Memory B cell (primary cell): Measurements from ENCODE around the gene C17orf75.

ENCODE experiments used
- ATAC-seq: fragments of 150-1000 bp; cut with Tn5 transposase; 2 replicates; pipeline ENCODE4 v1.10.0; 2021; ENCODE audit warnings: low read depth, mild to moderate bottlenecking, moderate library complexity
- DNase-seq, 2 donors: peaks; one replicate each; pipeline ENCODE4 v3.0.0; 2022; ENCODE audit warnings: low spot score in 2 of 2
- H3K27ac Mint-ChIP-seq: one replicate; pipeline ENCODE4 v1.8.0; 2022; ENCODE audit warnings: mild to moderate bottlenecking, moderate library complexity, mixed read lengths
- H3K27me3 Mint-ChIP-seq: one replicate; pipeline ENCODE4 v1.8.0; 2022; ENCODE audit warnings: mixed read lengths
- H3K36me3 Mint-ChIP-seq: one replicate; pipeline ENCODE4 v1.8.0; 2022; ENCODE audit warnings: mild to moderate bottlenecking, mixed read lengths
- H3K4me1 Mint-ChIP-seq: one replicate; pipeline ENCODE4 v1.8.0; 2022; ENCODE audit warnings: mixed read lengths
- H3K4me3 Mint-ChIP-seq: one replicate; pipeline ENCODE4 v1.8.0; 2022; ENCODE audit warnings: mild to moderate bottlenecking, moderate library complexity, mixed read lengths
- H3K9me3 Mint-ChIP-seq: one replicate; pipeline ENCODE4 v1.8.0; 2022; ENCODE audit warnings: mixed read lengths

C17orf75 gene

DNA sequence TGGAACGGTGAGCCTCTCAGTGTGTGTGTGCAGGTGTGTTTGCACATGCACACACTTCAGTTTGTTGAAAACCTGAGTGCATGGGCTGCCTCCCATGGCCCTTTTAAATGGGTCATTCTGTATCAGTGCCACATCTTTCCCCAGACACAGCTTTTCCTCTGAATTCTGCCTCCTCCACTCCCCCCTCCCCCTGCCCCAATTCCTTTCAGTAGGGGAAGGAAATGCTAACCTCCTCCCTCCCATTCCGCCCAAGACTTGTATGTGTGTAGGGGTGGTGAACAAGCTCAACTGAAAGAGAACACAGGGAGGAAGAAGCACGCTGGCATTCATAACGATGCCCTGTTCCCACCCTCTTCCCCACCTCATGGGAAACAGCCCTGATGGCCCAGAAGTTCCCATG, 34.3 kb downstream of the C17orf75 start:
- DNase-seq = no peak
- Mint-ChIP-seq H3K36me3 (no peaks in the 10 kb centered on the region), H3K27ac (no peak overlapping the region), H3K4me1 (no peaks in the 10 kb centered on the region), H3K27me3 (peaks cover 2% of the 10 kb centered on the region), H3K9me3 (no peaks in the 10 kb centered on the region), H3K4me3 (no peak overlapping the region)
- no peak for ATAC-seq

DNA sequence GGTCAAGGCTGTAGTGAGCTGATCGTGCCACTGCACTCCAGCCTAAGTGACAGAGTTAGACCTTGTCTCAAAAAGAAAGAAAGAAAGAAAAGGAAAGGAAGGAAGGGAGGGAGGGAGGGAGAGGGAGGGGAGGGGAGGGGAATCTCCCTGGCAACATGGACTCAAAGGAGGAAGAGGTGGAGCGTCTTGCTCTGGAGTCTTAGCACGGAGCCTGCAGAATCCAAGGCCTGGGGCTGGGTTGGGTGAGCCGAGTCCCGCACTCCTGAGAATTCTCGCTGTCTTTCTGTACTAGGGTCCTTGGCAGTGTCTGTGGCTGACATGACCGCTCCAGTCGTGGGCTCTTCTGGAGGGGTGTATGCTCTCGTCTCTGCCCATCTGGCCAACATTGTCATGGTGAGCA, 36.9 kb downstream of the C17orf75 start:
- Mint-ChIP-seq H3K4me1 (no peaks in the 10 kb centered on the region), H3K9me3 (no peaks in the 10 kb centered on the region), H3K27me3 (peaks cover 2% of the 10 kb centered on the region), H3K36me3 (no peaks in the 10 kb centered on the region), H3K4me3 (peak overlapping the region; percentile 22), H3K27ac (no peak overlapping the region)
- ATAC-seq (no peak), DNase-seq (no peak)

DNA sequence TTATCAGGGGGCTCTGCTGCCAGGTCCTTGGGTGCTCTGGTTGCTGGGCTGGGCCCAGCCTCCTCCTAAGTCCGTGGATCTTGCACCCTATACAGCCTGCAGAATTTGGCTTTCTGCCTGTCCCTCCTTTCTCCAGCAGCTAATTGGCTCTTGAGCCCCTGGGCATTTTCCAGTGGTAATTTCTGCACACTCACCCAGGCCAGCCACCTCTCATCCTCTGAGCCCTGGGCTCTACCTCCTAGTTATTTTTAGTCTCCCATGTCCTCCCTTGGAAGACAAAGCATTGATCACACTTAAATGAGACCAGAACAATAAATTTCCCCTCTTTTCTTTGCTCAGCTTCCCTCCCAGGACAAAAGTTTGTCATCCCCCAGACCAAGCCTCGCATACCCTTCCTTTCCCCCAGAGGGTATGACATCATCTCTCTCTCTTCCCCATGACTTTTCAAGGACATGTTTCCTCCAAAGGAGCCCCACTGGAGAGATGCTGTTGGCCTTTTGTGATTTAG, 38.1 kb downstream of the C17orf75 start:
- ATAC-seq = no peak
- no peak for DNase-seq
- no peaks in the 10 kb centered on the region for H3K36me3 Mint-ChIP-seq
- H3K4me1 Mint-ChIP-seq = no peaks in the 10 kb centered on the region
- H3K9me3 Mint-ChIP-seq = no peaks in the 10 kb centered on the region
- H3K4me3 Mint-ChIP-seq = no peak overlapping the region
- H3K27ac Mint-ChIP-seq = no peak overlapping the region
- H3K27me3 Mint-ChIP-seq = peaks cover 2% of the 10 kb centered on the region

DNA sequence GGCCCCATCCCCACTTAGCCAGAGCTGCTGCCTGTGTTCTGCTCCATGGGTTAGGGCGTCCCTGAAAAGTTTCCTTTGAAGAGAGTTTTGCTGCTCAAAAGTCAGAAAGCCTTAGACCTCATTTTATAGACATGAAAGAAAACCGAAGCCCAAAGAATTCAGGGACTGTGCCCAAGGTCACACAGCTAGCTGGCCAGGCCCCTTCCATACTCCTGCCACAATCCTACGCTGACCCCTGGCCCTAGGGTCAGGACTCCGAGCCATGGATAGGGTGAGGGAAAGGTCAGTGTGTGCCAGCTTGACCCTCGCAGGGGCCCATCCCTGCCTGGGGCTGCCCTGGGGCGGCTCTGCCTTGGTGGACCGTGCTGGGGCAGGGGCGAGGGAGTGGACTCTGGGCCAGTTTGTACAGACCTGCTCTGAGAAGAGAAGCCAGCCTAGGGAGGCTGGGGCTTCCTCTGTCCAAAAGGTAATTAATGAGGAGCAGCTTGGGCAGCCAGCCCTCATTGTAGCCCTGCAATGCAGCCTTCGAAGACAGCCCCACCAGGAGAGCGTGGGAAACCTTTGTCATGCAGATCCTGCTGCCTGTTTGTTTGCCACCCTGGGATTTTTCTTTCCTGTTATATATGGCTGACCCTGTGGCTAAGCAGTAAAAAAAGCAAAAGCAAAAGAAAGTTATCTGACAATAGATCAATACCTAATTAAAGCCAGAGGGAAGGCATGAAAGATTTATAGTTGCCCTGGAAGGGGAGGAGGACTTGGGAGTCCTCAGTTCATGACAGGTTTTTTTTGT, 38.9 kb downstream of the C17orf75 start:
- H3K27me3 Mint-ChIP-seq = peaks cover 2% of the 10 kb centered on the region
- no peaks in the 10 kb centered on the region for H3K9me3 Mint-ChIP-seq

DNA sequence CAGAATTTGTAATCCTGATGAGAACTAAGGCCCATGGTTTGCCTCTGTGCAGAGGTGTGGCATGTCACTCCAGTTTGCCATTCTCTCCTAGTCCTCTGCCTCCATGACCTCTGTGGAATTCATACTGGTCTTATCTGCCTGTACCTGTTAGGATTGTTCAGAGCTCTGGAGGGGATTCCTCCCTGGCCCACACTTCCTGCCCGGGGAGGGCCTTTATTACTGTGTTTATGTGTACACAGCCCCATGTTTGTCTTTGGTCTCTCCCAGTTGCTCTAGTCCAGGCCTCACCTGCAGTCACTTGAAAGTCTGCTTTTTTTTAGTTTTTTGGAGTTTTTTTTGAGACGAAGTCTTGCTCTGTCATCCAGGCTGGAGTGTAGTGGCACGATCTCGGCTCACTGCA, 39.9 kb downstream of the C17orf75 start:
- no peak overlapping the region for H3K27ac Mint-ChIP-seq
- ATAC-seq = no peak
- no peaks in the 10 kb centered on the region for H3K4me1 Mint-ChIP-seq
- peaks cover 2% of the 10 kb centered on the region for H3K27me3 Mint-ChIP-seq
- H3K36me3 Mint-ChIP-seq = no peaks in the 10 kb centered on the region
- no peak overlapping the region for H3K4me3 Mint-ChIP-seq
- no peaks in the 10 kb centered on the region for H3K9me3 Mint-ChIP-seq
- no peak for DNase-seq

More for the DNA sequence above, 38.9 kb downstream of the C17orf75 start:
- Mint-ChIP-seq H3K27ac (no peak overlapping the region), H3K4me1 (no peaks in the 10 kb centered on the region), H3K4me3 (no peak overlapping the region), H3K36me3 (no peaks in the 10 kb centered on the region)
- ATAC-seq (no peak), DNase-seq (no peak)

DNA sequence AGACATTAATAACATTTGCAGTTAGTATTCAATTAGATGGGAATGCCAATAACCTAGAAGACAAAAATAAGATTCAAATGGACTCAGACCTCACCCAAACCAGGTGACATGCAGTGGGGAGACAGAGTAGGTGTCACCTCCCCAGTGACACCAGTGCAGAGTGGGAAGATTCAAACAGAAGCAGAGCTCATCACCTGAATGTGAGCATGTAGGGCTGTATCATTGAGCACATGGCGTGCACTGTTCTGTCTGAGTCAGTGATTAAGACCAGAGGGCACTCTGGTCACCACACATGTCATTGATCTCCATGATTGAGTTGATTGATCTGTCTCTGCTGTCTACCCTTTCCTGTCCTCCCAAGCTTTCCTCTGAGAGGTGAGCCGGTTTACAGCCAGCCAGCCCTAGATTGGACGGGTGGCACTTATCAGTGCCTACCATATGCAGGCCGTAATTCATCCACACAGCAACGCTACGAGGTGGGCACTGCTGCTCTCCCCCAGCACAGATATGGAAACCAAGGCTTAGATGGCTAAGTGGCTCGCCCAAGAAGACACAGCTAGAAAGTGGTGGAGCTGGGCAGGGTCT, 42.3 kb downstream of the C17orf75 start:
- ATAC-seq (no peak), DNase-seq (no peak)
- Mint-ChIP-seq H3K36me3 (no peaks in the 10 kb centered on the region), H3K4me1 (no peaks in the 10 kb centered on the region), H3K27me3 (peaks cover 4% of the 10 kb centered on the region), H3K27ac (no peak overlapping the region), H3K9me3 (no peaks in the 10 kb centered on the region), H3K4me3 (no peak overlapping the region)

DNA sequence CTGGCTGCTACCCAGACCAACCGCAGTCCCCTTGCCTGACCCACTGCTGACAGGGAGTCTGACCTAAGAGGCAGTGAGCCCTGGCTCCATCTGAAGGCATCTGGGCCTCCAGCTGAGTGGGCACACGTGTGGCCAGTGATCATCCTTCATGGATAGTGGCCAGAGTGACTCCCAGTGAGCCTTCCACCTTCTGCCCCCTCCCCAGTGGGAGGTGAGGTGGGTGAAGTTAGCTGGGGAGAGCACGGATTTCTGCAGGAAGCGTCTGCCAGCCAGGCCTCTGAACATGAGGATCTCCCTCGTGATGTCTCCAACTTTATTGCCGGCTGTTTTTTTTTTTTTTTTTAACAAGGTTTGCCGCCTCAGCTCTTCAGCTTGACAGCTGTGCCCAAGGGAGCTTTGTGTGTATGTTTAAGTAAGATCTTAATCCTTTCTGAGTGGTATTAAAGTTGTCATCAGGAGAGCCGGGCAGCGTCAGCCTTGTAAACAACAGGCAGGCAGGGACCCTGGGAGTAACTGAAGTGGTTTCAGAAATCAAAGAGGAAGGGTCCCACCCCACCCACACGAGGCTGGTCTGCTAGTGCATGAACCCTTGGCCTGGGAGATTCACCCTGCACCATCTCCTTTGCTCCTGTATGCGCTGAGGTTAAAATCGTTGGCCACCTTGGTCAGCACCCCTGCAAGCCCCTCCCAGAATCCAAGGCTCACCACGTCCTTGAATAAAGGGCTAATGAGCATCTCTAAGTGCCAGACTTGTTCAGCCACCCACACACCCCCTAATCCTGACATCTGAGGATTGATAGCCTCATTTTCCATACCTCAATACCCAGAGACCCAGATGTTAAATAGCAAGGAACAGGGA, 43.0 kb downstream of the C17orf75 start:
- ATAC-seq (no peak), DNase-seq (no peak)
- no peaks in the 10 kb centered on the region for H3K36me3 Mint-ChIP-seq
- no peaks in the 10 kb centered on the region for H3K4me1 Mint-ChIP-seq
- H3K4me3 Mint-ChIP-seq = no peak overlapping the region
- no peaks in the 10 kb centered on the region for H3K9me3 Mint-ChIP-seq
- H3K27ac Mint-ChIP-seq = no peak overlapping the region
- H3K27me3 Mint-ChIP-seq = peaks cover 2% of the 10 kb centered on the region

DNA sequence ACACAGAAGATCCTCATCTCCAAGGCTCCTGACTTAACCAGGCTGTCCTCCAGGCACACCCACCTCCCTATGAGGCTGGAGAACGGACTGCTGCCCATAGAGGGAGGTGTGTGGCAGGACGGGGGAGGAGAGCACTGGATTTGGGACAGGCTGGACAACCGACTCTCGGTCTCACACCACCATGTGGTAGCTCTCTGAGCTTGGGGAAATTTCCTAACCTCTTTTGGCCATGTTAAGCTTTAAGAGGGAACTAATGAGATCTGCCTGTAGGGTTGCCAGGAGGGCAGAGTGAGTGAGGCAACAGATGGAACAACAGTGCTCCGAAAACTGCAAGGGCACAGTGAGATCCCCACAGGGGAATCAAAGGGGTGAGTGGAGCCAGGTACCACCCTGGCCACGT, 43.7 kb downstream of the C17orf75 start:
- DNase-seq = no peak
- no peak overlapping the region for H3K27ac Mint-ChIP-seq
- H3K36me3 Mint-ChIP-seq = no peaks in the 10 kb centered on the region
- no peaks in the 10 kb centered on the region for H3K4me1 Mint-ChIP-seq
- H3K9me3 Mint-ChIP-seq = no peaks in the 10 kb centered on the region
- H3K27me3 Mint-ChIP-seq = peaks cover 2% of the 10 kb centered on the region
- ATAC-seq = no peak
- H3K4me3 Mint-ChIP-seq = no peak overlapping the region

DNA sequence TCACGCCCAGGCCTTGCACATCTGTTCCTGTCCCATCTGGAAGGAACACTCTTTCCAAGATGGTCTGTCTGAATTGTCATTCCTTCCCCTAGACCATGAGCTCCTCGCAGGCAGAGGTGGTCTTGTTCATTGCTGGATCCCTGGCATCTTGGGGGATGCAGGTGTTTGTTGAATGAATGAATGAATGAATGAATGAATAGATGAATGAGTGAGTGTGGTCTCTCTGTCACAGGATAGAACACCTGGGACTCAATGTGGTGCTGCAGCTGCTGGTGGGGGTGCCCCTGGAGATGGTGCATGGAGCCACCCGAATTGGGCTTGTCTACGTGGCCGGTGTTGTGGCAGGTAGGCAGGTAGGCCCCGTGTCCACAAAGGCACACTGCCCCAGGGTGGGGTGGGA, 44.1 kb downstream of the C17orf75 start:
- ATAC-seq (no peak), DNase-seq (no peak)
- peaks cover 3% of the 10 kb centered on the region for H3K4me1 Mint-ChIP-seq
- no peak overlapping the region for H3K27ac Mint-ChIP-seq
- H3K4me3 Mint-ChIP-seq = no peak overlapping the region
- peaks cover 5% of the 10 kb centered on the region for H3K27me3 Mint-ChIP-seq
- H3K9me3 Mint-ChIP-seq = no peaks in the 10 kb centered on the region
- no peaks in the 10 kb centered on the region for H3K36me3 Mint-ChIP-seq

DNA sequence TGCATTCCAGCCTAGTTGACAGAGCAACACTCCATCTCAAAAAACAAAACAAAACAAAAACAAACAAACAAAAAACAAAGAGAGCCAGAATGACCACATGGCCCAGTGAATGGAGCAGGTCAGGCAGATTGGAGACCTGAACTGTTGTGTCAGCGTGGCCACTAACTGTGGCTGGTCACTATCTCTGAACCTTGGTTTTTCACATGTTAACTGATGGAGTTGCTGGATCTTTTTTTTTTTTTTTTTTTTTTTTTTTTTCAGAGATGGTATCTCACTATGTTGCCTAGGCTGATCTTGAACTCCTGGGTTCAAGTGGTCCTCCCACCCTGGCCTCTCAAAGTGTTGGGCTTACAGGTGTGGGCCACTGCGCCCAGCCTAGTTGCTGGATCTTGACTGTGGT, 44.5 kb downstream of the C17orf75 start:
- ATAC-seq (no peak), DNase-seq (no peak)
- Mint-ChIP-seq H3K36me3 (no peaks in the 10 kb centered on the region), H3K4me1 (peaks cover 6% of the 10 kb centered on the region), H3K9me3 (no peaks in the 10 kb centered on the region), H3K27ac (no peak overlapping the region), H3K27me3 (peaks cover 5% of the 10 kb centered on the region), H3K4me3 (no peak overlapping the region)

DNA sequence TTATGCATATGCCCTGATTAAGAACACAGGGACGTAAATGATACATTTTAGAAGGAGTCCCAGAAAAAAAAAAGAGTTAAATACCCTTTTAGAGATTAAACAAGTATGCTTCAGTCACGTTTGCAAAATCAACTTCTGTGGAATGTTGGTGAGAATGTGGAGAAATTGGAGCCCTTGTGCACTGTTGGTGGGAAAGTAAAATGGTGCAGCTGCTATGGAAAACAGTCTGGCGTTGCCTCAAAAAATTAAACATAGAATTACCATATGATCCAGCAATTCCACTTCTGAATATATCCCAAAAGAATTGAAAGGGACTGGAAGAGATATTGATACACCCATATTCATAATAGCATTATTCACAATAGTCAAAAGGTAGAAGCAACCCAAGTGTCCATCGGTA, 49.9 kb downstream of the C17orf75 start:
- H3K9me3 Mint-ChIP-seq = no peaks in the 10 kb centered on the region
- peaks cover 10% of the 10 kb centered on the region for H3K4me1 Mint-ChIP-seq
- no peak for DNase-seq
- no peaks in the 10 kb centered on the region for H3K36me3 Mint-ChIP-seq
- H3K4me3 Mint-ChIP-seq = no peak overlapping the region
- no peak for ATAC-seq
- H3K27me3 Mint-ChIP-seq = peaks cover 19% of the 10 kb centered on the region
- H3K27ac Mint-ChIP-seq = no peak overlapping the region

DNA sequence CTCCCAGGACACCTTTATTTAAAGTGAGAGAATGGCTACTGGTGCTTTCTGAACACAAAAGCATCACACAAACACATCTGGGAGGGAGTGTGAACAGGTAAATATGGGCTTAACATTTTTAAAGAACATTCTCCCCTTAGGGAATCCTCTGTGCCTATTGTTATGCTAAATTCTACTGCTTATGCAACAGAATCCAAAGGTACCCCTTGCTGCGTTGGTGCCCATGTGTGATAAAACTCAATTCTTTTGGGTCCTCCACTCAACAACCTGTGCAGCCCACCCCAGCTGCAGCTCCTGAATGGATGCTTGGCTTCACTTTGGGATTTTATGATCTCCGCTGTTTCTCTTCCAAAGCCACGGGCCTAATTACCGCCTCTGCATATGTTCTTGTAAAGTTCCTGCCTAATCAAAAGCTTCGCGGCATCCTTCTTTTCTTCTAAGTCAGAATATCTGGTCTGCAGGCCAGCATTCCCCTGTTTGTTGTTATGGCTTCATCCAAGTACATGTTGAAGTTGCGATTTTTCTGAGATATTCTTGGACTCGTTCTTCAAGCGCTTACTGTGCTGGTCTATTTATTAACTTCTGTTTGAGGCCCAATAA, 52.4 kb downstream of the C17orf75 start:
- Mint-ChIP-seq H3K9me3 (no peaks in the 10 kb centered on the region), H3K27me3 (peaks cover 22% of the 10 kb centered on the region), H3K4me1 (peaks cover 10% of the 10 kb centered on the region), H3K4me3 (no peak overlapping the region), H3K36me3 (no peaks in the 10 kb centered on the region), H3K27ac (no peak overlapping the region)
- ATAC-seq = no peak
- DNase-seq = no peak

DNA sequence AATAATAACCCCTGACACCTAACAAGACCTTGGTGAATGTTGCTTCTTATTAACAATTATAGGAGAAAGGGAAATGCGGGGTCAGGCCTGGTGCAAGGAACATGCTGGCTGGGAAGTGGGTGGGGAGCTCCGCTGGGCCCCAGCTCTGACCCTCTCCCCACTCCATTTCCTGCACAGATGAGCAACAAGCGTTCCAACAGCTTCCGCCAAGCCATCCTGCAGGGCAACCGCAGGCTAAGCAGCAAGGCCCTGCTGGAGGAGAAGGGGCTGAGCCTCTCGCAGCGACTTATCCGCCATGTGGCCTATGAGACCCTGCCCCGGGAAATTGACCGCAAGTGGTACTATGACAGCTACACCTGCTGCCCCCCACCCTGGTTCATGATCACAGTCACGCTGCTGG, 53.4 kb downstream of the C17orf75 start:
- H3K27me3 Mint-ChIP-seq = peaks cover 26% of the 10 kb centered on the region
- no peak for ATAC-seq
- H3K27ac Mint-ChIP-seq = no peak overlapping the region
- H3K36me3 Mint-ChIP-seq = no peaks in the 10 kb centered on the region
- DNase-seq = no peak
- H3K4me1 Mint-ChIP-seq = peaks cover 16% of the 10 kb centered on the region
- no peak overlapping the region for H3K4me3 Mint-ChIP-seq
- H3K9me3 Mint-ChIP-seq = no peaks in the 10 kb centered on the region
